Thyroid gland (tissue), 4 donors: ENCODE results near the gene TRPM5.

Source experiments
- CTCF ChIP-seq, 6 experiments: fragments of 200-600 bp in 3 of 6; fragments of 450-650 bp in 3 of 6; sonication (generic) in 3 of 6; IDR thresholded peaks; one replicate each; pipeline ENCODE4 v1.5.1; 2016 to 2019; ENCODE audit warnings: antibody characterized with exemption in 6 of 6, mild to moderate bottlenecking in 2 of 6, inconsistent platforms in 1 of 6, moderate library complexity in 1 of 6
- POLR2A ChIP-seq, 2 donors: fragments of 450-650 bp; IDR thresholded peaks; one replicate each; pipeline ENCODE4 v1.6.1; 2017; ENCODE audit warnings: antibody characterized with exemption in 2 of 2, mild to moderate bottlenecking in 2 of 2, moderate library complexity in 1 of 2

- TF ChIP-seq CTCF (IDR thresholded peaks at IDR 0.05) (no peak), POLR2A (IDR thresholded peaks at IDR 0.05) (no peak)
Measured at GRCh38 chr11:2474059-2474901, 30.0 kb upstream of the TRPM5 start.
